Measurements from ENCODE around the gene NHLRC2. TPM values are rescaled to one million over a fixed set of nuclear protein-coding genes. Genes with fewer than 3 reads are reported as not detected.

NHLRC2 gene
- total RNA-seq, 1 experiment from 2014 or later: 56.3 TPM

DNA sequence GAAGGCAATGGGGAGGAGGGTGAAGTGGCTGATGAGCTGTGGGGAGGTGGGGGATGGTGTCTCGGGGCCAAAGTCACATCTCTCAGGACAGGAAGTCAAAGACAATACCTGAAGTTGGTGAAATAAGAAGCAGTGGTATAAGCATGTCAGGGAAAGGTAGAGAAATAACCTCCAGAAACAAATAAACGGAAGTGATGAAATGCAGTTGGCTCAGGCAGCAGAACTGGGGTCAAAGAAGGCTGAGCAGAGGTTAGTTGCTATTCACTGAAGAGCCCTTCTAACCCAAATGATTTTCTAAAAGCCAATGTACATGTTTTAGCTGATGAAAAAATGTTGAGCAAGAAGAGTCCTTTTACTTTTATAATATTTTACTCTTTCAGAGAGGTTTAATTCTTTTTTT, 110.6 kb downstream of the NHLRC2 start:
- POLR2A ChIA-PET: no interaction called here
- RAD21 ChIA-PET (ENCODE audit: low non-redundant PET in 1 of 2, low total read pairs in 2 of 2, uncharacterized antibody in 2 of 2, unreplicated experiment in 2 of 2): no interaction called here
- Histone ChIP-seq H3K27me3 (ENCODE audit: insufficient read depth, low read length) (no peaks in the 10 kb centered on the region), H3K9me3 (ENCODE audit: control insufficient read depth in 1 of 2, insufficient read depth in 1 of 2, low read depth in 1 of 2, low read length in 2 of 2) (no peaks in the 10 kb centered on the region; a peak in 1 of 4 replicates), H2AFZ (ENCODE audit: low read depth, low read length, poor library complexity, severe bottlenecking) (no peak overlapping the region), H4K20me1 (ENCODE audit: insufficient read depth) (no peaks in the 10 kb centered on the region), H3K4me3 (replicated peaks in 1 of 2; ENCODE audit: low read depth in 1 of 2, low read length in 2 of 2) (no peak overlapping the region), H3K4me1 (ENCODE audit: control insufficient read depth in 1 of 2, insufficient read depth in 2 of 2, low read length in 2 of 2) (peaks cover 10 to 15% of the 10 kb centered on the region in 2 experiments; a peak in 3 of 4 replicates), H3K79me2 (ENCODE audit: insufficient read depth, low read length) (no peaks in the 10 kb centered on the region), H3K9me2 (ENCODE audit: insufficient read depth) (no peaks in the 10 kb centered on the region), H3K27ac (ENCODE audit: low read depth, low read length) (no peak overlapping the region), H3K4me2 (ENCODE audit: low read length) (no peak overlapping the region), H3K9ac (ENCODE audit: low read length) (no peak overlapping the region), H3K36me3 (ENCODE audit: control insufficient read depth in 1 of 2, insufficient read depth in 2 of 2, low read length in 2 of 2) (no peaks in the 10 kb centered on the region)
- BruUV-seq (replicated peaks): no TSS peak
- DNase-seq (ENCODE audit: low read depth, low spot score) (no peak), ATAC-seq (no peak)
- intact Hi-C loops (cut with micrococcal nuclease): no loop called here
- TF ChIP-seq YY1 (IDR thresholded peaks at IDR 0.05; ENCODE audit: extremely low read depth, insufficient replicate concordance, low read depth, low read length): no peak
- no peak for TF ChIP-seq ZFX (IDR thresholded peaks at IDR 0.05)
- TF ChIP-seq POLR2A (IDR thresholded peaks at IDR 0.05; ENCODE audit: borderline replicate concordance, extremely low read depth, insufficient read depth, insufficient read length): no peak
- TF ChIP-seq TCF7L2 (IDR thresholded peaks at IDR 0.05; ENCODE audit: borderline replicate concordance, extremely low read depth, insufficient read depth, insufficient read length): no peak
- no peak for TF ChIP-seq EZH2 (IDR thresholded peaks at IDR 0.05)
- TF ChIP-seq, protein P1, sequence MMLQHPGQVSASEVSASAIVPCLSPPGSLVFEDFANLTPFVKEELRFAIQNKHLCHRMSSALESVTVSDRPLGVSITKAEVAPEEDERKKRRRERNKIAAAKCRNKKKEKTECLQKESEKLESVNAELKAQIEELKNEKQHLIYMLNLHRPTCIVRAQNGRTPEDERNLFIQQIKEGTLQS (IDR thresholded peaks at IDR 0.05): no peak
- no peak for TF ChIP-seq ELF1 (IDR thresholded peaks at IDR 0.05; ENCODE audit: borderline replicate concordance, low read depth)
- TF ChIP-seq POLR2AphosphoS5 (IDR thresholded peaks at IDR 0.05; ENCODE audit: low read depth, low read length): no peak
- TF ChIP-seq EGR1 (IDR thresholded peaks at IDR 0.05; ENCODE audit: low read depth): no peak
- TF ChIP-seq, protein P2, sequence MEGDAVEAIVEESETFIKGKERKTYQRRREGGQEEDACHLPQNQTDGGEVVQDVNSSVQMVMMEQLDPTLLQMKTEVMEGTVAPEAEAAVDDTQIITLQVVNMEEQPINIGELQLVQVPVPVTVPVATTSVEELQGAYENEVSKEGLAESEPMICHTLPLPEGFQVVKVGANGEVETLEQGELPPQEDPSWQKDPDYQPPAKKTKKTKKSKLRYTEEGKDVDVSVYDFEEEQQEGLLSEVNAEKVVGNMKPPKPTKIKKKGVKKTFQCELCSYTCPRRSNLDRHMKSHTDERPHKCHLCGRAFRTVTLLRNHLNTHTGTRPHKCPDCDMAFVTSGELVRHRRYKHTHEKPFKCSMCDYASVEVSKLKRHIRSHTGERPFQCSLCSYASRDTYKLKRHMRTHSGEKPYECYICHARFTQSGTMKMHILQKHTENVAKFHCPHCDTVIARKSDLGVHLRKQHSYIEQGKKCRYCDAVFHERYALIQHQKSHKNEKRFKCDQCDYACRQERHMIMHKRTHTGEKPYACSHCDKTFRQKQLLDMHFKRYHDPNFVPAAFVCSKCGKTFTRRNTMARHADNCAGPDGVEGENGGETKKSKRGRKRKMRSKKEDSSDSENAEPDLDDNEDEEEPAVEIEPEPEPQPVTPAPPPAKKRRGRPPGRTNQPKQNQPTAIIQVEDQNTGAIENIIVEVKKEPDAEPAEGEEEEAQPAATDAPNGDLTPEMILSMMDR (IDR thresholded peaks at IDR 0.05 in 2 of 3, conservative IDR thresholded peaks at IDR 0.05 in 1 of 3; ENCODE audit: borderline replicate concordance in 1 of 3, insufficient read depth in 1 of 3, low read depth in 2 of 3, low read length in 2 of 3): no peak
- no peak for TF ChIP-seq RAD21 (IDR thresholded peaks at IDR 0.05; ENCODE audit: low read depth)
- TF ChIP-seq JUND (IDR thresholded peaks at IDR 0.05): no peak
- no peak for TF ChIP-seq CBX3 (IDR thresholded peaks at IDR 0.05; ENCODE audit: low read depth)
- TF ChIP-seq, protein P3, sequence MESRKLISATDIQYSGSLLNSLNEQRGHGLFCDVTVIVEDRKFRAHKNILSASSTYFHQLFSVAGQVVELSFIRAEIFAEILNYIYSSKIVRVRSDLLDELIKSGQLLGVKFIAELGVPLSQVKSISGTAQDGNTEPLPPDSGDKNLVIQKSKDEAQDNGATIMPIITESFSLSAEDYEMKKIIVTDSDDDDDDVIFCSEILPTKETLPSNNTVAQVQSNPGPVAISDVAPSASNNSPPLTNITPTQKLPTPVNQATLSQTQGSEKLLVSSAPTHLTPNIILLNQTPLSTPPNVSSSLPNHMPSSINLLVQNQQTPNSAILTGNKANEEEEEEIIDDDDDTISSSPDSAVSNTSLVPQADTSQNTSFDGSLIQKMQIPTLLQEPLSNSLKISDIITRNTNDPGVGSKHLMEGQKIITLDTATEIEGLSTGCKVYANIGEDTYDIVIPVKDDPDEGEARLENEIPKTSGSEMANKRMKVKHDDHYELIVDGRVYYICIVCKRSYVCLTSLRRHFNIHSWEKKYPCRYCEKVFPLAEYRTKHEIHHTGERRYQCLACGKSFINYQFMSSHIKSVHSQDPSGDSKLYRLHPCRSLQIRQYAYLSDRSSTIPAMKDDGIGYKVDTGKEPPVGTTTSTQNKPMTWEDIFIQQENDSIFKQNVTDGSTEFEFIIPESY (IDR thresholded peaks at IDR 0.05; ENCODE audit: extremely low read depth, insufficient replicate concordance, low read length): no peak
- no peak for TF ChIP-seq EZH2phosphoT487 (IDR thresholded peaks at IDR 0.05; ENCODE audit: borderline replicate concordance)
- CTCF ChIA-PET: no interaction called here

All from HCT116 (cell line).